ENCODE data around the gene HBS1L.
A peak's percentile ranks its signal among the peaks of the same experiment; 100 is the strongest.

HBS1L gene

DNA sequence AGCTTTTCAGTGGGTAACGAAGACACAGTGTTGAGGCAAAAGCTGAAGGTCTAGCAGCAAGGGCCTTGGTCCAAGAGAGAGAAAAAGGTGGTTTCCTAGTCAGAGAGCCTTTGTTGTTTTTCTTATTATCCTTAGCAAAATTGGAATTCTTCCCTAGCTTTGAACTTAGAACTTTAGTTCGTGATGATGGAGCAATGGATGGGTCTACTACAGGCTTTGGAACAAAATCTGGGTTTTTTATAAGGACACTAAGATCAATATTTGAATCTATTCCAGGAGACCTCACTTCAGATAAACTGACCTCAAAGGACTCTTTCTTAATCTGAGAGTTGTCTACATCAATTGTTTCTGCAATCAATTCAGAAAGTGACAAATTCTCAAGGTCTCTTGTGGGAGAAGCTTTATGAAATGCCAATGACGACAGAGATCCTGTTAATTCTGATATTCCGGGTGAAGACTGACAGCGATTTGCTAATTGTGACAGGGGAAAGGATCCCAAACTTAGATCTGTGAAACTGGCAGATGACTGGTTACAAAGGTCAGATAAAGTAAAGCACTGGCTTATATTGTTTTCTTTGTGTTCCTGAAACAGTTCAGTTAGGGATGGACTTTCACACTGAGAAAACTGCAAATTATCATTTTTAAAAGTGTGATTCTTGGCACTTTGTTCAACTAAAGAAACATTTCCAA, 17.7 kb downstream of the HBS1L start:
- no peak for DNase-seq (ENCODE audit: low spot score)

DNA sequence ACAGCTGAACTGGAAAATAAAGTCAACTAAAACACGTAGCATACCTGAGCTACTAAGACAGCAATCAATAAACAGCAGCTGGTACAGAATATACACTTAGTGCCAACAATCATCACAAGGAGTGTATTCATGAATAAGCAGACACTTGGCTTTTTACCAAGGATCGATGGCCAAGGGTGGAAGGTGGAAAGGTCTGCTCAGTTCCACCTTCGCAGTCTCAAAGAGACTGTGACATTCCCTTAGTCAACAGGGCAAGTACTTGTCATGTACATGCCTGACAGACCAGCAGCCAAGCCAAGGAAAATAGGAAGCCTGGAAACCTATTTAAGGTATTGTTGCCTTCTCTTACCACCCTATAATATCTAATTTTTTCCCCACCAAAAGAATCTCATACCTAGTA, 21.4 kb downstream of the HBS1L start:
- no peak for DNase-seq (ENCODE audit: low spot score)

DNA sequence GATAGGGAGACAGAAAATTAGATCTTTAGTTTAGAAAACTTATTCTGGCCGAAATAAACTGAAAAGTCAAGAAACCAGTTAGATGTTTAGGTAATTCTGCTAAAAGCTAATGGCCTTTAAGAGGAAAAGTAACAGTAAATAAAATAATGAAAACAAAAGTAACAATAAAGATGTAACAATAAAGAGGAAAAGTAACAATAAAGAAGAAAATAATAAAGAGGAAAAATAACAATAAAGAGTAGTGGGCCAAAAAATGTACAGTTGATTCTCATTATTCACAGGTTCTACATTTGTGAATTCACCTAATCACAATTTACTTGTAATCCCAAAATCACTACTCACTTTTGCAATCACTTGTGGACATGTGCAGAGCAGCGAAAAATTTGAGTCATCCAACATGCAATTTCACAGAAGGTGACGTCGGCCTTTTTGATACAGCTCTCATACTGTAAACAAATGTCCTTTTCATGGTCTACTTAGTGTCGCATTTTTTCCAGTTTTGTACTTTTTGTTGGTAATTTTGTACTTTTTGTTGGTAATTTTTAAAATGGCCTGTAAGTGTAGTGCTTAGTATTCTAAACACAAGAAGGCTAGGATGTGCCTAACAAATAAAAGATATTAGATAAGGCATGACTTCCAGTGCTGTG, 24.0 kb downstream of the HBS1L start:
- DNase-seq (ENCODE audit: low spot score), result peak; percentile 51

DNA sequence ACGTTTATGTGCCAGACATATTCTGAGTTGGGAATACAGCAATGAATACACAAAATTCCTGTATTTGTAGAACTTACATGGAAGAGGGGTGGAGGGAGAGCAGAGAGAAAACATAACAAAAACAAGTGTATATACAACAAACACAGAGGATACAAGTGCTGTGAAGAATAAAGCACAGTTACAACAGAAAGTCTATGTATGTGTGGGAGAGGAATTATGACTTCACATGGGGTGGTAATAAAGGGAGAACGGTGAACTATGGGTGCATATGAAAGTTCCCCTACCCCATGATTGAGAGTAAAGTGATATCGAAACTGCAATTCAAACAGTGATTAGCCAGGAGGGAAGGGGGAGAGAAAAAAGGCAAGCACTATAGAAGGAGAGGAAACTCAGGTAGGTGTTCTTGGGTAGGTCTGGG, 24.6 kb downstream of the HBS1L start:
- DNase-seq (ENCODE audit: low spot score), result no peak

DNA sequence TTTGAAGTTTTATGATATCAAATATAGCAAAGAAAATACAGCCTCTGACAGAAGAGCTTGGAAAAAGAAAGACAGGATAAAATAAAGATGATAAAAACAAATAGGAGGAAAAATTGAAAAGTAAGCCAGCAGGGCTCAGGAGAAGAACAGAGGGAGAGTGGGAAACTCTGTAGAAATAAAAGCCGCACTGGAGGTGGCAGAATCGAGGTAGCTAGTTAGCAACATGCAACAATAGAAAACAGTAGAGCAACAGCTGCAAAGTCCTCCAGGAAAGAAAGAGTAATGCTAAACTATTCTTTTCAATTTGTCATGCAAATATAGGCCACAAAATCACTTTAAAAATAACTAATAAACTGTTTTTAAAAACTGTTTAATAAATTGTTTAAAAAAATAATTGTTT, 28.8 kb downstream of the HBS1L start:
- no peak for DNase-seq (ENCODE audit: low spot score)

DNA sequence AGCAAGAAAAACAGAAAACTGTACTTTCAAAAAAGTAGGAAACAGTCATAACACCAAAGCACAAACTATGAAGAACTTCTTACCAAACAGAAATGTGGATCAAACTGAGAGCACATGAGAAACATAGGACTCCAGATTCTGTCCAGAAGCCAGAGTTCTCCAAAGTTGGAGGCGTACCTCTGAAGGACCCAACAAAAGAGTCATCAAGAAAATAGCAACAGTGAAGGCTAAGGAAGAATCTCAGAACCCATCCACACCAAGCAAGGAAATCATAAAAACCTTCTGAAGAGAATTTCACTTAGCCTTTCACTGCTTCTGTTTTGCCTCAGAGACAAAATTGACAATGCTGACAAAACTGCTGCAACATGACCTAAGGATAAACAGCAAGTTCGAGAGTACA, 29.4 kb downstream of the HBS1L start:
- DNase-seq (ENCODE audit: low spot score), result no peak

DNA sequence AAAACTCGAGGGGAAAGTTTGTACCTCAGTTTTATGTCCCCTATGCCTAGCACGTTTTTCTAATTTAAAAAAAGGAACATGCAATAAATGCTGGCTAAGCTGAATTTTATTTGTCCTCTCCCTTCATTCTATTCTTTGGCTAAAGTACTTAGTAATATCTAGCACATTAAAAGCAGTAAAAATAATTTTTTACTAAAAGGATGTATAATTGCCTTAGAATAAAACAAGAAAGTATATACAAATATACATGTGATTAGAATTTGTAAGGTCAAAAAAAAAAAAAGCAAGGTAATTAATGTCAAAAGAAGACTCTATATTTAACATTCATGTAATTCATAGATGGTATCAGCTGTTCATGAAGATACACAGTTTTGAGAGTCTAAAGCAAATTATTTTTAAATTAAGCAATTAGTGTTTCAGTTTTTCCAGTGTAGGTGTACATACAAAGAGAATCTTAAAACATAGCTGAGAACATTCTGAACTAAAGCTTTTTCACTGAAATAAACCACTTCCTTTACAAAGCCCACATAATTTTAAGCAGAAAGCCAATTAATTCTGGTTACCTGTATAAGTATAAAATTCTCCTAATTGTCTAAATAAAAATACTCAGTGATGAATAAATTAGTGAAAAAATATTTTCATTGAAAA, 32.4 kb downstream of the HBS1L start:
- DNase-seq (ENCODE audit: low spot score), result no peak

DNA sequence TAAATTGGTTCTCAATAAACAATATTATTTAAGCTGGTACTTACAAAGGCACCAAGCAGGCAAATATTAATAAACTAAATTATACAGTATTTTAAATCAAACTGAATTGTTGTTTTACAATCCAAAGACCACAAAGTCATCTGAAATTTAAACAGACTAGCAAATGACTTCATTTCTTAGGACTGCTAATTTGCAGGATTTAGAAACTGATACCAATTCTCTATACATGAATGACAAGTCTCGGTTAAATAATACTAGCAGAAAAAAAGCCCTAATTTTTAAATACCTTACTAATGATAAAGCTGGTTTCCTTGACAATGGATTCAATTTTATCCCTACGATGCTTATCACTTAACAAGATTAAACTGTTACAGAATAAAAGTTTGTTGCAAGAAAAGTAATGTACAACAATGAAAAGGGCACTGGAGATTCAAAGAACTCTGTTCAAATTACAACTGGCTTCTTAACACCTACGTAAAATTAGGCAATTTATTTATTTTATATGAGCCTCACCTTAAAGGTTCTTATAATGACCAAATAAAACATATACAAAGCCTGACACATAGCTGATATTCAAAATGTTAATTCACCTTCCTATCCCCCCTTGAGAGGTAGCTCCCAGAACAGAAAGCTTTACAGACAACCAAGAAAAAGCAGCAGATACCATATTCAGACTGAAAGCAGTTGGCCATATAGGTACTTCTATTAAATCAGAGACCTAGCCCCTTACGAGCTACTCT, 33.1 kb downstream of the HBS1L start:
- no peak for DNase-seq (ENCODE audit: low spot score)

DNA sequence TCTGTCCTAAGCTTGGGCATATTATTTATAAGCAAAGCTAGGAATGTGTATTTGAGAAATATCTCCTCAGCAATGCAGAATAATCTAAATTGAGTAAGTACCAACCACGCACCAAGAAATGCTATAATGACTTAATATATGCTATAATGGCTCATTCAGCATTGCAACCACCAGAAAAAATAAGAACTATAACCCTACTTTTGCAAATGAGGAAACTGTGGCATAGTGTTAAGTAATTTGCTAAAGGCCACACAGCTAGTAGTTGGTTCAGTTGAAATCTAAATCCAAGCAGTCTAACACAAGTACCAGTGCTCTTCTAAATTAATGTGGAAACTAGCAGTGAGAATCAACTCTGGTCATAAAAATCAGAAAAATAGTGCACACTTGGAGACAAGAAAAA, 35.7 kb downstream of the HBS1L start:
- DNase-seq (ENCODE audit: low spot score), result no peak

DNA sequence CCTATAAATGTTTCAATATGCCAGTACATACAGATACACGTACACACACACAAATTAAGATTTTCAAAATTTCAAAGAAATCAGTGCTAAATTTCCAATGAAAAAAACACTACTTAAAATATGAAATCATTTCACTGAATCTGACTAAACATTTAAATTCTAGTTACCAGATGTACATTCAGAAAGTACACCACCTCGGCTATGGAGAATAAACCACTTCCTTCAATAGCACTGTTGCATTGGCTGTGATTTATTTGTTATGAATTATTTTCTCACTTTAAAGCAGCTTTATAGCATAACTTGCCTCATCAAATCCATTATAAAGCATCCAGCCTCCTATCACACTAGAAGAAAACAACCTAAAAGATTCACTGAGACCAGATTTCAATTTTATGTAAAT, 36.6 kb downstream of the HBS1L start:
- DNase-seq (ENCODE audit: low spot score), result no peak

DNA sequence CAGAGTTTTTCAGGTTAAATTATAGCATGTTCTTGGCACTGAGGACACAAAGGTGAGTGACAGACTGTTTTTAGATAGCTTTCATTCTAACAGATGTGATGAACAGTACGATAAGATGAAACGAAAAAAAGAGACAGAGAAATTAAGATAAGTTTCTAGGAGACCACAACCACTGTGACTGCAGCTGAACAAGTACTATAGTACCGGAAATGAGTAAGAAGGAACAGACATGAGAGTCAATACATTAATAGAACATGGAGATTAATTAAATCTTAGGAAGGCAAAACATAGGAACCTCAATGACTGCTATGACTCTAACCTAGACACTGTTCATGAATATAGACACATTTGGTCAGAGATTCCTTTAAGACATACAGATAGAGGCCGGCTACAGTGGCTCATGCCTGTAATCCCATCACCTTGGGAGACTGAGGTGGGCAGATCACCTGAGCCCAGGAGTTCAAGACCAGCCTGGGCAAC, 40.2 kb downstream of the HBS1L start:
- no peak for DNase-seq (ENCODE audit: low spot score)

DNA sequence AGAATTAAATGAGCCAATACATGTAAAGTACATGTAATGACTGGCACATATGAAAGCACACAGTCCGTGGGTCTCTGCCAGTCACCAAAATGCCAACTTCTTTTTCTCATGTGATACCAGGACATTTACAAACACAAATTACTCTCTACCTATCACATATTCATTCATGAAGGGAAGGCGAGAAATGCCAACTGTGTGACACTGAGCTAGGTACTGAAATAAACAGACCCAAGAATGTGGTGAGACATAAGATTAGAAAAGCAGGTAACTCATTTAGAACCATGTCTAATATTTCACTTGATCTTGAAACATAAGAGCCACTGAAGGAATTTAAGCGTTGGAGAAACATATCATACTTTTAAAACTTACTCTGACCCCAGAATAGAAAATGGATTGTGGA, 41.4 kb downstream of the HBS1L start:
- DNase-seq (ENCODE audit: low spot score), result no peak

DNA sequence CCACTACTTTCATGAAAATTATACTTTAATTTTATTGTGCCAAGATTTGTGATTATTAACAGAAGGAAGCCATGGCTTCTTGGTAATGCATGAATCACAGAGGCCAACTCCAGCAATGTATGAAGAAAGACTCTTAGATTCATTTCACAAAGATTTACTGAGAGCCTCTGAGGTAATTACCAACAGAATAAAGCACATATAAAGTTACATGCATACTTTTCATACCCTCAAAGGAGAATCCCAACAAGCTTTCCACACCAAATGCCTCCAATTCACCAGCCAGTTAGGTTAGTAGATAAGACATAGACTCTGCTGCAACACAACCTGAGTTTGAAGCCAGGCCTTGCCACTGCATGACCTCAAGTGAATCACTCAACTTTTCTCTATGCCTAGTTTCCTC, 41.9 kb downstream of the HBS1L start:
- DNase-seq (ENCODE audit: low spot score), result no peak

DNA sequence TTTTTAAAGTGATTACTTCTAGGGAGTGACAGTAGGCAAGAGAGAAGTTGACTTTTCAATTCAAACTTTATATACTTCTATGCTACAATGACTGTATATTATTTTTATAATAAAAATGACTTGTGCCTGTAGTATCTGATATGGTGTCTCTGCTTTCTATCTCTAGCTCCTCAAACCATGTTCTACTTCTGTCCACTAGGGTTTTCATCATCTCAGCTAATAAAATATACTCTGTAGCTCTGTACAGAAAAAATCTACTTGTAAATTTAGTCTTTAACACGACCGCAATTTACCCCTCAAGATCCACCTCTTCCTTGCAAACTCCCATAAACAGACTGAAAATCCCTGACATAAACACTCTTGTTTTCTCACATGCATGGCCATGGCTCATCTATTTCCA, 42.3 kb downstream of the HBS1L start:
- DNase-seq (ENCODE audit: low spot score), result no peak

DNA sequence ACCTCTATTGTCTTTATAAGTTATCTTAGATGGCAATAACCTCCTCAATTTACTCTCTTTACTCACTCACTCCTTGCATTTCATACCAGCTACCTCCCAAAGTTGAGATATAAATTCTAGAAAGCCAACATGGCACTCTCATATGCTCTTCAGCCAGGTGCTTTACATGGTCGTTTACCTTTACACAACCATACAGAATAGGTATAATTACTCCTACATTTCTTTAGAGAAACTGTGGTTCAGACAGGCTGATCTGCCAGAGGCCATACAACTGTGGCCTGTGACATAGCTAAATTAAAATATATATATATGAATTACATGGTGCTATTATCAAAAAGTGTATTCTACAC, 45.7 kb downstream of the HBS1L start:
- no peak for DNase-seq (ENCODE audit: low spot score)

DNA sequence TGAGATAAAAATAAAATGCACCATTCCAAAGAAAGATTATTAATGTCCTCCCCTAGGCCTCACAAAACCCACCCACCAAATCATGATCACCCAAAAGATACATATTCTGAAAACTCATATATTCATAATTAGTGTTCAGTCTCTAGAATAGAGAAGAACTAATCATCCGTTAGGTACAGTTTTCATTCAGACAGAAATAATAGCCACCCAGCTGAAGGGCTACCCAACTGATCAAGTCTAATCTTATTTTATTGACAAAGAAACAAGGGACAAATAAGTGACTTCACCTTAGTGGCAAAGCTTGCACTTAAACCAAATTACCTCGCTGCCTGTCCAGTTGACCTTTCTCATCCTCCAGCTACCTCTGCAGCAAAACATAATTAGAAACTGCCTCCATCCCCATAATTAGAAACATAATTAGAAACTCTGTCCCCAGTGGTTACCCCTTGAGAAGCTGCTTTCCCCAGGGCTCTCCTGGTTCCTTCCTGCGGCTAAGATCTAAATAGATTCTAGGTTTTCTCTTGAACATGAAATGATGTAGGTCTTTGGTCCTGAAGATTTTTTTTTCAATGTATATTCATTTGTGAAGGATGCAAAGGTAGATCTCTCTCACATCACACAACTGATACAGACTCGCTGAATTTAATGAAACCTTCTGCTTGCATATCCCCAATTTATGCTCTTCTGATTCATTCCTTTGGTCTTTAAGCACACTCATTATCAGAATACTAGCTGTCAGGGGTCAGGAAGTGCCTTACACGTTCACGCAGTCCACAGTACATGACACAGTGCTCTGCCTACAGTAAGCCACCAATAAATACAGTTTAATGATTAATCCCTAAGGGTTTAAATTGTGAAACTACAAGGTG, 46.3 kb downstream of the HBS1L start:
- no peak for DNase-seq (ENCODE audit: low spot score)

DNA sequence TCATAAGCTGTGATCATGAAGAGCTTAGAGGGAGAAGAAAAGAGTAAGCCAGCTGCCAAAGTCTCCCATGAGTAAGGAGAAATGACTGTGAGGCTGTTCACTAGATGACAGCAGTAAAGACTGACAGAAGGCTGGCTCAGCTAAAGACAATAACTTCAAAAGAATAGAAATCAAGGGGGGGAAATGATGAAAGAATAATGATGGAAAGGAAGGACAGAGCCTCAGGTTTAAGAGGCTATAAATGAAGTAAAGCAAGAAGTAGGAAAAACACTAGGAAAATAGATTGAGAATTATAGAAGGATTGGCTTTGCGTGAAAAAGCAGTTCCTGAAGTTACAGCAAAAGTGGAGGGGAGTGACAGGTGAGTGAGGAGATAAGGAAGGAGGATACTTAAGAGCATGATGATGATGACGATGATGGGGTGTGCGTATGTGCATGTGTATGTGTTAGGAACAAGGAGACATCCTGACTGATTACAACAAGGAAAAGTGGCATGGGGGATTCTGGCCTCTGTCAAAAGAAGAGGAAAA, 48.2 kb downstream of the HBS1L start:
- DNase-seq (ENCODE audit: low spot score), result no peak

DNA sequence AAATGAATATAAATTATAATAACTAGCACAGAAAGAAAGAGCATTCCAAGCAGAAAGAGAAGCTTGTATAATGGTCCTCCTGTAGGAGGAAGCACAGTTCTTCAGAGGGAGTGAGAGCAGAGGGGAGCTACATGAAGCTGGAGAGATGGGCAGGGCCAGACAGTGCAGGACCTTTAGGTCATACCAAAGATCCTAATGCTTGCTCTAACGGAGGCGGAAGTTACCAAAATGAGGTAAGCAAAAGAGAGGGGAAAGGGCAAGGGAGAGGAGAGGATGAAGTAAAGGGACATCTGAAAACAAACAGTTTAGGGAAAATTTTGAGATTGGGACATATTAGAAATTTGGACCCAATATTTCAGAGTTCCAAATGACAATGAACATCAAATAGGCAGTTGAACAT, 50.2 kb downstream of the HBS1L start:
- no peak for DNase-seq (ENCODE audit: low spot score)

DNA sequence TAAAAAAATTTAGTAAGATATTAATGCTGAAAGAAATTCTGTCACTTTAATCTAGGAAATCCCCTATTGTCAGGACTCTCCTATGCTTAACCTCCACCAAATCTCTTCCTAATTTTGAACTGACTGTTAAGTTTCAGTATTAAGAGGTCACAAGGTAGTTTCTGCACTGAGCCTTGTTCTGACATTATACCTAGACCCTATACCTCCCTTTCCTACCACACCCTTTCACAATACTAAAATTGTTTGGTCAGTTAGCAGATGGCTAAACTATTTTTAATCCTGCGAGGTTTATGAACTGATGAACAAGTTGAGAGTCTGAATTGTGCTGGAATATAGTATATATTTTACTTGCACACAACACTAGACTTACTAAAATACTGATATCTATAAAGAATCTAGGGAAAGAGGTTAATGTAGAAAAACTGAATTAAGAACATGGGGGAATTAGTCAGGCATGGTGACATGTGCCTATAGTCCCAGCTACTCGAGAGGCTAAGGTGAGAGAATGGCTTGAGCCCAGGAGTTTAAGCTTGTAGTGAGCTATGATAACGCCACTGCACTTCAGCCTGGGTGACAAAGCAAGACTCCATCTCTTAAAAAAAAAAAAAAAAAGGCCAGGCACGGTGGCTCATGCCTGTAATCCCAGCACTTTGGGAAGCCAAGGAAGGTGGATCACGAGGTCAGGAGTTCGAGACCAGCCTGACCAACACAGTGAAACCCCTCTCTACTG, 51.5 kb downstream of the HBS1L start:
- no peak for DNase-seq (ENCODE audit: low spot score)

DNA sequence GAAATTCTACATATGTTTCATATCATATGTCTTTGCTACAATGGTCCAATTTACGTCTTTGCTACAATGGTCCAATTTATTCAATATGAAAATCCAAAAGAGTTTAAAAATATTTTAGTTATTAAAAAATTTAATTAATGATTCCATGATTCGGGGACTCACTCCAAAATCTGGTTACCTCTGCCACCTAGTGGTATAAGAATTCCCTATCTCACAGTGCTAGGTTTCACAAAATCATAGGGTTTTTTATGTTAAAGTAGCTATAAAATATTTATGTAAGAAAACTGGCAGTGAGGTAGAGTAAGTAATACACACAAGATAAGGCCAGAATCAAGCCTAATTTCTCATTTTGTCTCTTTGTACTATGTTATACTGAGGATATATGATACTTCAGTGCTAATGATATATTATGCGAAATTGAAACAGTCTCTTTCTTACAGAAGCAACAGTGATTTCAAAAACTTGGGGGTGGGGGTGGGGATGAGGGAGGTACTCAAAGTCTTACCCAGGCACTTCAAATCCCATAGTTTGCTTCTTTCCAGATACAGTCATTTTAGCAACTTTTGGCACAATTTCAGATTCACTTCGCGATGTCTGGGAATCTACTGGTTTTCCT, 52.3 kb downstream of the HBS1L start:
- peak; percentile 59 for DNase-seq (ENCODE audit: low spot score)

DNA sequence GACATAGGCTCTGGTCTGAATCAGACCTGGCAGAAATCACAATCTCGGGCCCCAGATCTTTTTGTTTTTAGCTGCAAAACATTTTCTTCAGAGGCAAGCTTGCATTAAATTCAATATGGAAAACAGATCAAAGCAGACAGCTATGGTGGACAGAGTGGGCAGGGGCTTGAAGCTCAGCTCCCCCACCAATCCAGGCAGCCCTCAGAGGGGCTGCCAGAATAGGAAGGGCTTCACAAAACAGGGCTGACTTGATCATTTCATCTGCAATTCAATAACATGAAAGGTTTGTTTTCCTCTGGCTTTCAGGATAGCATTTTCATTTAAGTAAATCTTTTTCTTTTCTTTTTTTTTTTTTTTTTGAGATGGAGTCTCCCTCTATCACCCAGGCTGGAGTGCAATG, 55.5 kb downstream of the HBS1L start:
- no peak for DNase-seq (ENCODE audit: low spot score)
